Neural progenitor cell (in vitro differentiated cells): ENCODE measurements around the gene FBXL15. TPM values are rescaled to one million over a fixed set of nuclear protein-coding genes. Genes with fewer than 3 reads are reported as not detected.

Experiments used
- DNase-seq: peaks from one replicate; pipeline ENCODE4 v3.0.0-alpha.2; 2016; ENCODE audit warnings: low spot score
- H2AFZ ChIP-seq: fragments of 200-600 bp; sonication (generic); replicated peaks from 2 replicates; pipeline ENCODE4 v1.6.1; 2016; ENCODE audit warnings: antibody characterized with exemption
- H3F3A ChIP-seq: fragments of 200-600 bp; sonication (generic); 2 replicates; pipeline ENCODE4 v1.6.1; 2016; ENCODE audit warnings: antibody characterized with exemption, low read depth
- H3K27ac ChIP-seq: fragments of 200-600 bp; sonication (generic); 2 replicates; pipeline ENCODE4 v1.5.1; 2016; ENCODE audit warnings: mild to moderate bottlenecking
- H3K27me3 ChIP-seq: fragments of 200-600 bp; sonication (generic); 2 replicates; pipeline ENCODE4 v1.6.1; 2016; ENCODE audit warnings: mild to moderate bottlenecking, moderate library complexity
- H3K36me3 ChIP-seq: fragments of 200-600 bp; sonication (generic); 2 replicates; pipeline ENCODE4 v1.5.1; 2016
- H3K4me1 ChIP-seq: fragments of 200-600 bp; sonication (generic); 2 replicates; pipeline ENCODE4 v1.6.1; 2016; ENCODE audit warnings: mixed run types
- H3K4me2 ChIP-seq: fragments of 200-600 bp; sonication (generic); 2 replicates; pipeline ENCODE4 v1.6.1; 2016
- H3K4me3 ChIP-seq: fragments of 200-600 bp; sonication (generic); 2 replicates; pipeline ENCODE4 v1.5.1; 2016
- H3K79me2 ChIP-seq: fragments of 200-600 bp; sonication (generic); 2 replicates; pipeline ENCODE4 v1.6.1; 2016; ENCODE audit warnings: low read depth
- H3K9ac ChIP-seq: fragments of 200-600 bp; sonication (generic); 2 replicates; pipeline ENCODE4 v1.6.1; 2016
- H3K9me3 ChIP-seq: fragments of 200-600 bp; sonication (generic); 2 replicates; pipeline ENCODE4 v1.5.1; 2016; ENCODE audit warnings: low read depth
- H4K20me1 ChIP-seq: fragments of 200-600 bp; sonication (generic); 2 replicates; pipeline ENCODE4 v1.6.1; 2016; ENCODE audit warnings: low read depth
- H3K27ac Mint-ChIP-seq: 3 replicates; pipeline ENCODE4 v1.8.0; 2021; ENCODE audit warnings: mixed read lengths
- H3K27me3 Mint-ChIP-seq: 2 replicates; pipeline ENCODE4 v1.8.0; 2022; ENCODE audit warnings: low read depth, mild to moderate bottlenecking, inconsistent platforms, moderate library complexity, mixed read lengths; ENCODE audit not compliant: insufficient read depth
- H3K36me3 Mint-ChIP-seq: 3 replicates; pipeline ENCODE4 v1.8.0; 2021; ENCODE audit warnings: mixed read lengths
- H3K4me1 Mint-ChIP-seq: 3 replicates; pipeline ENCODE4 v1.8.0; 2021; ENCODE audit warnings: mixed read lengths
- H3K4me3 Mint-ChIP-seq: 3 replicates; pipeline ENCODE4 v1.8.0; 2021; ENCODE audit warnings: mild to moderate bottlenecking, moderate library complexity, mixed read lengths
- H3K9me3 Mint-ChIP-seq: 3 replicates; pipeline ENCODE4 v1.8.0; 2020; ENCODE audit warnings: mixed read lengths
- EZH2 ChIP-seq: fragments of 200-600 bp; sonication (generic); IDR thresholded peaks from 2 replicates; pipeline ENCODE4 v1.6.1; 2017; ENCODE audit warnings: antibody characterized with exemption, mild to moderate bottlenecking, moderate library complexity
- EZH2phosphoT487 ChIP-seq: fragments of 200-600 bp; sonication (generic); IDR thresholded peaks from 2 replicates; pipeline ENCODE4 v1.6.1; 2017; ENCODE audit warnings: antibody characterized with exemption
- total RNA-seq: library from RNA; depleted of rRNA; stranded (reverse); fragments of >200 nt; gene quantifications from 2 replicates; pipeline ENCODE4 v1.2.3, GENCODE V29; 2015; ENCODE audit warnings: low replicate concordance
- TF ChIP-seq, protein P1 (sequence below): fragments of 200-600 bp; sonication (generic); IDR thresholded peaks from 2 replicates; pipeline ENCODE4 v1.5.1; 2017; ENCODE audit warnings: antibody characterized with exemption, mild to moderate bottlenecking

The FBXL15 gene
- total RNA-seq, 1 donor from 2014 or later, result 4.4 TPM

DNA sequence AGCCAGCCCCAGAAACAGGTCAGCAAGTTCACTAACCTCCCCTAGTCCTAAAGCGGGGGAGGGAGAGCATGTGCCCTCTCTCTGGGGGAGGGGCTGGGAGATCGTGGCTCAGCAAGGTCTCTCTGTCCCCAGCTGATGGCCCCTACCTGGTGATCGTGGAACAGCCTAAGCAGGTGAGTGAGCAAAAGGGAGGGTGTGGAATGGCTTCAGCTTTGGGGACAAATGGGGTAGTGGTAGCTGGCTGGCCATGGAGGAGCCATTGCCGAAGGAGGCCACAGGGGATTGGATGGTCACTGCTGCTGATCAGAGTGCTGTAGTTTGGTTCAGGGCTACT is 24.4 kb upstream of the FBXL15 start:
- H3K9ac ChIP-seq, result no peak overlapping the region
- no peaks in the 10 kb centered on the region for H3K79me2 ChIP-seq
- peak overlapping the region; percentile 67 for H3K4me3 ChIP-seq
- H3K9me3 Mint-ChIP-seq, result no peaks in the 10 kb centered on the region
- H2AFZ ChIP-seq, result no peak overlapping the region
- no peaks in the 10 kb centered on the region for H3K9me3 ChIP-seq
- H3K27ac ChIP-seq, result no peak overlapping the region
- H3K4me1 Mint-ChIP-seq, result peaks cover 32% of the 10 kb centered on the region
- no peaks in the 10 kb centered on the region for H3K36me3 Mint-ChIP-seq
- no peaks in the 10 kb centered on the region for H3K36me3 ChIP-seq
- no peak overlapping the region for H3K27ac Mint-ChIP-seq
- TF ChIP-seq EZH2phosphoT487, result no peak
- TF ChIP-seq EZH2, result no peak
- TF ChIP-seq, protein P1, sequence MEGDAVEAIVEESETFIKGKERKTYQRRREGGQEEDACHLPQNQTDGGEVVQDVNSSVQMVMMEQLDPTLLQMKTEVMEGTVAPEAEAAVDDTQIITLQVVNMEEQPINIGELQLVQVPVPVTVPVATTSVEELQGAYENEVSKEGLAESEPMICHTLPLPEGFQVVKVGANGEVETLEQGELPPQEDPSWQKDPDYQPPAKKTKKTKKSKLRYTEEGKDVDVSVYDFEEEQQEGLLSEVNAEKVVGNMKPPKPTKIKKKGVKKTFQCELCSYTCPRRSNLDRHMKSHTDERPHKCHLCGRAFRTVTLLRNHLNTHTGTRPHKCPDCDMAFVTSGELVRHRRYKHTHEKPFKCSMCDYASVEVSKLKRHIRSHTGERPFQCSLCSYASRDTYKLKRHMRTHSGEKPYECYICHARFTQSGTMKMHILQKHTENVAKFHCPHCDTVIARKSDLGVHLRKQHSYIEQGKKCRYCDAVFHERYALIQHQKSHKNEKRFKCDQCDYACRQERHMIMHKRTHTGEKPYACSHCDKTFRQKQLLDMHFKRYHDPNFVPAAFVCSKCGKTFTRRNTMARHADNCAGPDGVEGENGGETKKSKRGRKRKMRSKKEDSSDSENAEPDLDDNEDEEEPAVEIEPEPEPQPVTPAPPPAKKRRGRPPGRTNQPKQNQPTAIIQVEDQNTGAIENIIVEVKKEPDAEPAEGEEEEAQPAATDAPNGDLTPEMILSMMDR, result no peak
- peaks cover 8% of the 10 kb centered on the region for H3K4me1 ChIP-seq
- H4K20me1 ChIP-seq, result peaks cover 3% of the 10 kb centered on the region
- H3K4me2 ChIP-seq, result peak overlapping the region; percentile 82
- peaks cover 19% of the 10 kb centered on the region for H3F3A ChIP-seq
- peak overlapping the region; percentile 89 for H3K4me3 Mint-ChIP-seq
- peaks cover 25% of the 10 kb centered on the region for H3K27me3 Mint-ChIP-seq
- H3K27me3 ChIP-seq, result peaks cover 54% of the 10 kb centered on the region
- no peak for DNase-seq

DNA sequence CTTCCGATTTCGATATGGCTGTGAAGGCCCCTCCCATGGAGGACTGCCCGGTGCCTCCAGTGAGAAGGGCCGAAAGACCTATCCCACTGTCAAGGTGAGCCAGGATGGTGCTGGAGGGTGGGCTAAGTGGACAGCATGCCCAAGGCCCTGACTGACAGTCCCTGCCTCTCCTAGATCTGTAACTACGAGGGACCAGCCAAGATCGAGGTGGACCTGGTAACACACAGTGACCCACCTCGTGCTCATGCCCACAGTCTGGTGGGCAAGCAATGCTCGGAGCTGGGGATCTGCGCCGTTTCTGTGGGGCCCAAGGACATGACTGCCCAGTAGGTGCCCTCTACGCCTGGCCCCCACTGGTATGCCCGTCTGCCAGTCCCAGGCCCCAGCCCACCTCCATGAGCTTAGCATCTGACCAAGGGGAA is 23.9 kb upstream of the FBXL15 start:
- Histone ChIP-seq H3K36me3 (no peaks in the 10 kb centered on the region), H3K4me2 (no peak overlapping the region), H2AFZ (no peak overlapping the region), H4K20me1 (peaks cover 3% of the 10 kb centered on the region), H3K79me2 (no peaks in the 10 kb centered on the region), H3K27me3 (peaks cover 49% of the 10 kb centered on the region), H3K4me3 (no peak overlapping the region), H3K4me1 (peaks cover 8% of the 10 kb centered on the region), H3K9me3 (no peaks in the 10 kb centered on the region), H3K27ac (no peak overlapping the region), H3F3A (peaks cover 19% of the 10 kb centered on the region), H3K9ac (no peak overlapping the region)
- peak overlapping the region; percentile 89 for H3K4me3 Mint-ChIP-seq
- H3K9me3 Mint-ChIP-seq, result no peaks in the 10 kb centered on the region
- no peak overlapping the region for H3K27ac Mint-ChIP-seq
- peaks cover 25% of the 10 kb centered on the region for H3K27me3 Mint-ChIP-seq
- H3K36me3 Mint-ChIP-seq, result no peaks in the 10 kb centered on the region
- peaks cover 32% of the 10 kb centered on the region for H3K4me1 Mint-ChIP-seq
- TF ChIP-seq EZH2 (no peak), EZH2phosphoT487 (no peak)
- TF ChIP-seq, protein P1, result no peak
- no peak for DNase-seq

DNA sequence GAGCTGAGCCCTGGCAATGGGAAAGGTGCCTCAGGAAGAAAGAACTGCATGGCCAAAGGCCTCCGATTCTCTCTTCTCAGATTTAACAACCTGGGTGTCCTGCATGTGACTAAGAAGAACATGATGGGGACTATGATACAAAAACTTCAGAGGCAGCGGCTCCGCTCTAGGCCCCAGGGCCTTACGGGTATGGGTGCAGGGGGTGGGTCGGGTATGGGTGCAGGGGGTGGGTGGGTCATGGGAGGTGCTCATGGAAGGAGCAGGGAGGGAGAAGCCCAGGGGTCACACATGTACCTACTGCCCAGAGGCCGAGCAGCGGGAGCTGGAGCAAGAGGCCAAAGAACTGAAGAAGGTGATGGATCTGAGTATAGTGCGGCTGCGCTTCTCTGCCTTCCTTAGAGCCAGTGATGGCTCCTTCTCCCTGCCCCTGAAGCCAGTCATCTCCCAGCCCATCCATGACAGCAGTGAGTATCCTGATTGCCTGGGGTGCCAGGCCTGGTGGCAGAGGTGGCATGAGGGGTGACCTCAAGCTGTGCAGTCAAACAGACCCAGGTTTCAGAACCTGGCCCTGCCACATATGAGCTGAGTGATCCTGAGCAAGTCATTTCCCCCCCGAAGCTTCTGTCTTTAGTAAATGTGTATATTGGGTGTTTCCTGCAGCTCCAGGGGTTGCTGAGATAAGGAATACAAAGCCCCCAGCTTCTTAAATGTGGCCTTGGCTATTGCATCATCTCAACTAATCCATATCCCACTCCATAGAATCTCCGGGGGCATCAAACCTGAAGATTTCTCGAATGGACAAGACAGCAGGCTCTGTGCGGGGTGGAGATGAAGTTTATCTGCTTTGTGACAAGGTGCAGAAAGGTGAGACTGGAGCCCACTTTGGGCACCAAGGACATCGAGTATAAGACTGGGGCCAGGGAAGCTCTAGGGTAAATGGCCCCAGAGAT is 23.1 kb upstream of the FBXL15 start:
- Histone ChIP-seq H3F3A (peaks cover 19% of the 10 kb centered on the region), H3K27me3 (peaks cover 42% of the 10 kb centered on the region), H3K4me3 (no peak overlapping the region), H2AFZ (no peak overlapping the region), H3K4me2 (no peak overlapping the region), H3K79me2 (no peaks in the 10 kb centered on the region), H3K27ac (no peak overlapping the region), H4K20me1 (peaks cover 3% of the 10 kb centered on the region), H3K9me3 (no peaks in the 10 kb centered on the region), H3K9ac (no peak overlapping the region), H3K36me3 (no peaks in the 10 kb centered on the region), H3K4me1 (peaks cover 8% of the 10 kb centered on the region)
- DNase-seq, result no peak
- TF ChIP-seq EZH2, result no peak
- TF ChIP-seq, protein P1, result no peak
- TF ChIP-seq EZH2phosphoT487, result no peak
- no peak overlapping the region for H3K27ac Mint-ChIP-seq
- peak overlapping the region; percentile 89 for H3K4me3 Mint-ChIP-seq
- no peaks in the 10 kb centered on the region for H3K9me3 Mint-ChIP-seq
- H3K27me3 Mint-ChIP-seq, result peaks cover 22% of the 10 kb centered on the region
- peaks cover 29% of the 10 kb centered on the region for H3K4me1 Mint-ChIP-seq
- H3K36me3 Mint-ChIP-seq, result no peaks in the 10 kb centered on the region
